Heart left ventricle (tissue), 16 donors: ENCODE data around the gene MSH3. TPM values are rescaled to one million over a fixed set of nuclear protein-coding genes. Genes with fewer than 3 reads are reported as not detected.
"Not testable (repeated sequence)": the region's sequence is repeated elsewhere in the genome, so short reads cannot be mapped to it uniquely, and the experiment has no call there.

Experiments used
- ATAC-seq, 4 donors: fragments of 200-7000 bp; cut with Tn5 transposase; one replicate each; pipeline ENCODE4 v1.9.1; 2020 to 2022; ENCODE audit warnings: moderate library complexity in 4 of 4, mild to moderate bottlenecking in 3 of 4, moderate number of reproducible peaks in 1 of 4
- DNase-seq, 5 donors: peaks; one replicate each; pipeline ENCODE4 v3.0.0-alpha.2; 2020
- H3K27ac ChIP-seq, 12 donors: fragments of 200-600 bp; sonication (generic) in 4 of 12; one replicate each; pipeline versions ENCODE4 v1.5.0 to v1.8.0; 2016 to 2022; ENCODE audit warnings: mild to moderate bottlenecking in 2 of 12
- H3K27me3 ChIP-seq, 9 donors: fragments of 200-600 bp; sonication (generic) in 2 of 9; one replicate each; pipeline versions ENCODE4 v1.5.1 to v1.8.0; 2016 to 2022; ENCODE audit warnings: mild to moderate bottlenecking in 3 of 9
- H3K36me3 ChIP-seq, 9 donors: fragments of 200-600 bp; sonication (generic) in 2 of 9; one replicate each; pipeline versions ENCODE4 v1.5.0 to v1.8.0; 2018 to 2022; ENCODE audit warnings: mild to moderate bottlenecking in 2 of 9
- H3K4me1 ChIP-seq, 12 donors: fragments of 200-600 bp; sonication (generic) in 4 of 12; one replicate each; pipeline versions ENCODE4 v1.5.0 to v1.8.0; 2016 to 2022; ENCODE audit warnings: mild to moderate bottlenecking in 3 of 12
- H3K4me3 ChIP-seq, 12 donors: fragments of 200-600 bp; sonication (generic) in 4 of 12; one replicate each; pipeline versions ENCODE4 v1.5.0 to v1.8.0; 2017 to 2022; ENCODE audit warnings: mild to moderate bottlenecking in 9 of 12, moderate library complexity in 4 of 12
- H3K9me3 ChIP-seq, 12 donors: fragments of 200-600 bp; sonication (generic) in 4 of 12; one replicate each; pipeline versions ENCODE4 v1.5.0 to v1.8.0; 2016 to 2022; ENCODE audit warnings: mild to moderate bottlenecking in 1 of 12
- POLR2A ChIP-seq, 2 donors: fragments of 450-650 bp; IDR thresholded peaks; one replicate each; pipeline ENCODE4 v1.6.1; 2017; ENCODE audit warnings: antibody characterized with exemption in 2 of 2, mild to moderate bottlenecking in 2 of 2, moderate library complexity in 2 of 2
- WGBS, 4 donors: extraction: QIAGEN DNeasy Blood & Tissue Kit in 2 of 4; methylation state at CpG; one replicate each; pipeline versions ENCODE4 v1.1.5 to v1.1.7; 2013 to 2018; 5-methylcytosine and 5-hydroxymethylcytosine counted together
- intact Hi-C, 10 donors: fragments of 100-400 bp; cut with DNase I; formaldehyde crosslinking; loops; one replicate each; pipeline versions ENCODE4 v1.11.1 to v1.14.2; 2022
- polyA plus RNA-seq, 2 donors: library from polyadenylated mRNA; stranded (reverse); fragments of 200-250 nt; gene quantifications; one replicate each; pipeline ENCODE4 v1.2.3, GENCODE V29; 2013
- total RNA-seq, 9 donors: library from RNA; depleted of rRNA in 2 of 9; stranded (reverse); fragments of >200 nt in 2 of 9; fragmentation: NEBNext Ultra II Directional in 3 of 9; extraction: Animal tissue kit (Norgen Biotek cat#: 25700) in 3 of 9; gene quantifications; one replicate each; pipeline versions ENCODE4 v1.1.0 to v1.2.4, GENCODE V29; 2016 to 2023
- TF ChIP-seq, protein P1 (sequence below), 12 donors: fragments of 200-600 bp; sonication (generic) in 4 of 12; IDR thresholded peaks; one replicate each; pipeline versions ENCODE4 v1.5.0 to v1.8.0; 2018 to 2022; ENCODE audit warnings: antibody characterized with exemption in 12 of 12, mild to moderate bottlenecking in 5 of 12
- donor health status: ischemic (EF 13 %, LVEDD 7.1; RV severe dilation, severe dysfunction).
- donor health status: healthy with polysubstance abuse.
- donor health status: DM: no; HTN: yes; CAD: no.
- donor health status: DM: no; HTN: no; CAD: no.
- donor health status: ischemic (EF 25% LVEDD 6.9; RV normal size, moderate dysfunction).
- donor health status: ischemic (EF 25% LVEDD 5.7; RV mildly dilated, moderate dysfunction).
- donor health status: healthy.
- donor health status: DM: yes; HTN: yes; CAD: no.
- donor health status: ischemic (EF 35%, LVEDD 5.7; RV mildly dilated, moderate dysfunction).
- donor health status: nonischemic (EF 11% LVEDD 7.7; RV severe dilation, severe dysfunction).
- donor health status: DM: yes; HTN: yes; CAD: no.
- donor health status: PGD.
- donor health status: ischemic (EF 29% LVEDD 5.4; RV normal size, mild dysfunction).
- donor health status: nonischemic (EF 23%, LVEDD 6.1; RV moderate dilation, normal function).

MSH3 gene
- total and polyA plus RNA-seq, 11 donors, result 2.9 to 15.8 (median 8.4) TPM

DNA sequence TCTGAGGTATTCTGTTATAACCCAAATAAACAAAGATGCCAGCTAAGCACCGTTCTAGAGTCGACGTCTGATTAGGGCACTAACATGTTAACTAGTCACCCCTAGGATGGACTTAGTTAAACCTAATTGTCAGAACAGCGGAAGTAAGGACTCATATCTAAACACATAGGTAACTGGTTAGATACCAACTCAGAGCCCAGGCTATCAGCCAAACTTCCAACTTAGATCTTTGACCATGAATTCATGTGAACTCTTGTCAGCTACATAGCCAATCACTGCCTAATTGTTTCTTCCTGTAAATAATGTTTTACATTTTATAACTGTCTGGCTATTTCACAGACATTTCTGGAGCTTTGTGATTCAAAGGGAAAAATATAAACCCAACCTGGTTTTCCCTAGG is 84.6 kb downstream of the MSH3 start:
- 94 to 97% (median 96%) methylated on average over 4 of the region's 4 CpGs for WGBS, 4 donors
- H3K4me3 ChIP-seq, result no peak overlapping the region
- no peak for TF ChIP-seq POLR2A (IDR thresholded peaks at IDR 0.05)
- TF ChIP-seq, protein P1, sequence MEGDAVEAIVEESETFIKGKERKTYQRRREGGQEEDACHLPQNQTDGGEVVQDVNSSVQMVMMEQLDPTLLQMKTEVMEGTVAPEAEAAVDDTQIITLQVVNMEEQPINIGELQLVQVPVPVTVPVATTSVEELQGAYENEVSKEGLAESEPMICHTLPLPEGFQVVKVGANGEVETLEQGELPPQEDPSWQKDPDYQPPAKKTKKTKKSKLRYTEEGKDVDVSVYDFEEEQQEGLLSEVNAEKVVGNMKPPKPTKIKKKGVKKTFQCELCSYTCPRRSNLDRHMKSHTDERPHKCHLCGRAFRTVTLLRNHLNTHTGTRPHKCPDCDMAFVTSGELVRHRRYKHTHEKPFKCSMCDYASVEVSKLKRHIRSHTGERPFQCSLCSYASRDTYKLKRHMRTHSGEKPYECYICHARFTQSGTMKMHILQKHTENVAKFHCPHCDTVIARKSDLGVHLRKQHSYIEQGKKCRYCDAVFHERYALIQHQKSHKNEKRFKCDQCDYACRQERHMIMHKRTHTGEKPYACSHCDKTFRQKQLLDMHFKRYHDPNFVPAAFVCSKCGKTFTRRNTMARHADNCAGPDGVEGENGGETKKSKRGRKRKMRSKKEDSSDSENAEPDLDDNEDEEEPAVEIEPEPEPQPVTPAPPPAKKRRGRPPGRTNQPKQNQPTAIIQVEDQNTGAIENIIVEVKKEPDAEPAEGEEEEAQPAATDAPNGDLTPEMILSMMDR (IDR thresholded peaks at IDR 0.05), result no peak
- H3K9me3 ChIP-seq, result peaks cover 0 to 3% (median 0%) of the 10 kb centered on the region in 12 donors
- intact Hi-C loops, result no loop called here
- ATAC-seq (no peak), DNase-seq (no peak)
- H3K27me3 ChIP-seq, result no peaks in the 10 kb centered on the region
- peaks cover 0 to 11% (median 0%) of the 10 kb centered on the region in 12 donors for H3K4me1 ChIP-seq
- H3K36me3 ChIP-seq, result peaks cover 0 to 22% (median 9%) of the 10 kb centered on the region in 9 donors
- H3K27ac ChIP-seq, result no peak overlapping the region

DNA sequence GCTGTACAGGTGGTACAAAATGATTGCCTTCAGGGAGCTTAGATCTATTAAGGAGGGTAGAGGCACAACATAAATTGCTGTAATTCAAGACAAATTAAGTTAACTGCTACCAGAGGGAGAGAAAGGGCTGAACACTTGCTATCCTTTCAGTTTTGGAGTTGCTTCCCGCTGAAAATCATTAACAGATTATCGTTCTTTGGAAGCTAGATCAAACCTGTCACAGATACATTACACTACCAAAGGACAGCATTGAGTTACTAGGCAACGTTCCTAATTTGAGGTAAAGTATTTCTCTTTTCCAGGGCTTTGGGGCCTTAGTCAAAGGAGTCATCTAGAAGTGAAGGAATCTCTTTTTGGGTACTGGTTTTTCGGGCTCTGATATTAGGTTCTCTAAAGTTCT is 85.0 kb downstream of the MSH3 start:
- Histone ChIP-seq H3K27me3 (no peaks in the 10 kb centered on the region), H3K27ac (no peak overlapping the region), H3K4me1 (peaks cover 0 to 11% (median 0%) of the 10 kb centered on the region in 12 donors), H3K9me3 (peaks cover 0 to 5% (median 0%) of the 10 kb centered on the region in 12 donors), H3K4me3 (no peak overlapping the region), H3K36me3 (peaks cover 0 to 25% (median 13%) of the 10 kb centered on the region in 9 donors)
- TF ChIP-seq, protein P1 (IDR thresholded peaks at IDR 0.05), result no peak
- no peak for TF ChIP-seq POLR2A (IDR thresholded peaks at IDR 0.05)
- intact Hi-C loops, result no loop called here
- ATAC-seq (no peak), DNase-seq (no peak)
- 93 to 94% (median 94%) methylated on average over 4 of the region's 4 CpGs for WGBS, 4 donors

DNA sequence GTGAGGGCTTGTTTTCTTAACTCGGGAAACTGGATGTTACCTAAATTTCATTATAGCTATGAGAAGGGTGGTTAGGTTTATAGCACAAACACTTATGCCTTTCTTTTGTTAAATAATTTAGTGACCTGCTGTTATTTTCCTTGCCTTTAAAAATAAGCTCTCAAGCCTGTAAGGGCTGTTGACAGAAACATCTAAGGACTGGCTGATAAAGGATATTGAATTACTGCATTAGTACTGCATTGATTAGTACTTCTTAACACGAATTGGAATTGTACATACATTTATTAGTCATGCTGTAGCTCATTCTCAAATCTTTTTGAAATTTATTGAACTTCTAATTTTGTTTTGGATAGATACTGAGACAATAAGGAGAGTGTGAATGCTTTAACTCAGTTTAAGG is 85.4 kb downstream of the MSH3 start:
- ATAC-seq (no peak), DNase-seq (no peak)
- Histone ChIP-seq H3K27me3 (no peaks in the 10 kb centered on the region), H3K4me3 (no peak overlapping the region), H3K9me3 (peaks cover 0 to 5% (median 0%) of the 10 kb centered on the region in 12 donors), H3K4me1 (peaks cover 0 to 11% (median 0%) of the 10 kb centered on the region in 12 donors), H3K36me3 (peaks cover 0 to 29% (median 16%) of the 10 kb centered on the region in 9 donors), H3K27ac (no peak overlapping the region)
- intact Hi-C loops, result no loop called here
- 80 to 97% (median 90%) methylated on average over 2 of the region's 2 CpGs for WGBS, 4 donors
- TF ChIP-seq POLR2A (IDR thresholded peaks at IDR 0.05), result no peak
- TF ChIP-seq, protein P1 (IDR thresholded peaks at IDR 0.05), result no peak

DNA sequence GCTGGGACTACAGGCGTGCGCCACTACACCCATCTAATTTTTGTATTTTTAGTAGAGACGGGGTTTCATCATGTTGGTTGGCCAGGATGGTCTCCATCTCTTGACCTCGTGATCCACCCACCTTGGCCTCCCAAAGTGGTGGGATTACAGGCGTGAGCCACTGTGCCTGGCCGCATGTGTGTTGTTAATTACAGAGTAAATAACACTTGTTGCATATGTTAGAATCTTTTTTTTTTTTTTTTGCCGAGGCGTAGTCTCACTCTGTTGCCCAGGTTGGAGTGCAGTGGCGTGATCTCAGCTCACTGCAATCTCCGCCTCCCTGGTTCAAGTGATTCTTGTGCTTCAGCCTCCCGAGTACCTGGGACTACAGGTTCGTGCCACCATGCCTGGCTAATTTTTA is 86.0 kb downstream of the MSH3 start:
- ATAC-seq, intact Hi-C loops: not testable (repeated sequence)
- WGBS, 4 donors, result 94 to 98% (median 97%) methylated on average over 12 of the region's 12 CpGs

DNA sequence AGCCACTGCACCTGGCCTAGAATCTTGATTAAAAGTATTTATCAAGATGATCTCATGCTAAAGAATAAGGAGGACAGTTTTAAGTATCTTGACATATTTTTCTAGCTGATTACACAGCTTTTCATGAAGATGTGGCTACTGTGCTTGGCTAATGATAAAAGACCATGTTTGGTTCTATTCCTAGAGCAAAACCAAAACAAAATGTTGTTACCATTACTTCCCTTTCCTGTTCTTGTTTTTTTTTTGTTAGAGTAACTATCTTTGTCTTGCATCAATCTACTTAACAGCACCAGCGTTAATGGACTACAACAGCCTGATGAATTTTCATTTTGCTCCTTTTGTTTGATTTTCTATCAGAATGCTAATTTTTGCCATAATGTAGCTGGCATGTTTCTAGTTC is 86.5 kb downstream of the MSH3 start:
- DNase-seq, result no peak
- H3K4me3 ChIP-seq, result no peak overlapping the region
- TF ChIP-seq POLR2A (IDR thresholded peaks at IDR 0.05), result no peak
- TF ChIP-seq, protein P1 (IDR thresholded peaks at IDR 0.05), result no peak
- H3K36me3 ChIP-seq, result peaks cover 0 to 40% (median 27%) of the 10 kb centered on the region in 9 donors
- ATAC-seq, result no peak
- peaks cover 0 to 11% (median 0%) of the 10 kb centered on the region in 12 donors for H3K4me1 ChIP-seq
- peak overlapping the region in 1 of 12 donors; percentile 24 for H3K27ac ChIP-seq
- intact Hi-C loops, result no loop called here
- no peaks in the 10 kb centered on the region for H3K27me3 ChIP-seq
- WGBS, 4 donors, result 52 to 75% (median 65%) methylated on average over 1 of the region's 1 CpG
- peaks cover 0 to 5% (median 0%) of the 10 kb centered on the region in 12 donors for H3K9me3 ChIP-seq

More for the DNA sequence above, 86.0 kb downstream of the MSH3 start:
- H3K4me1 ChIP-seq, result peaks cover 0 to 11% (median 0%) of the 10 kb centered on the region in 12 donors
- H3K4me3 ChIP-seq, H3K27me3 ChIP-seq, DNase-seq, H3K9me3 ChIP-seq: not testable (repeated sequence)
- peak overlapping the region in 1 of 12 donors; percentile 24 for H3K27ac ChIP-seq
- peaks cover 0 to 35% (median 22%) of the 10 kb centered on the region in 9 donors for H3K36me3 ChIP-seq
